HTERT RPE-1 (cell line): ENCODE measurements around the gene C16orf46.

ENCODE experiments used
- in situ Hi-C: fragments of 300-500 bp; cut with MboI; formaldehyde crosslinking; loops from 4 replicates; pipeline ENCODE4 v1.14.3; 2020; ENCODE audit warnings: low sequenced_read_pairs

The C16orf46 gene

GRCh38 chr16:81018496-81018895 is 58.5 kb downstream of the C16orf46 start:
- in situ Hi-C loops: no loop called here

GRCh38 chr16:81014672-81015071 is 62.4 kb downstream of the C16orf46 start:
- in situ Hi-C loops: no loop called here

- in situ Hi-C loops: no loop called here
Observed at GRCh38 chr16:81012974-81013373, 64.1 kb downstream of the C16orf46 start.
